SK-N-SH treated with all-trans-retinoic acid at 6 μM for 48 hours (cell line): ENCODE data around the gene TMEM87A.

Source experiments
- ATAC-seq: fragments of 200-7000 bp; cut with Tn5 transposase; 3 replicates; pipeline ENCODE4 v1.9.1; 2020; ENCODE audit warnings: mild to moderate bottlenecking, moderate library complexity
- ARNTL ChIP-seq: fragments of 450-650 bp; formaldehyde crosslinking; IDR thresholded peaks from 2 replicates; pipeline ENCODE4 v1.5.0; 2020; ENCODE audit warnings: low read depth, mild to moderate bottlenecking, moderate library complexity, borderline replicate concordance
- BACH2 ChIP-seq: fragments of 250-450 bp; sonication (Bioruptor Pico); IDR thresholded peaks from 2 replicates; pipeline ENCODE4 v1.9.0; 2021; ENCODE audit warnings: mild to moderate bottlenecking, borderline replicate concordance
- CSDC2 ChIP-seq: fragments of 250-450 bp; sonication (Bioruptor Pico); IDR thresholded peaks from 2 replicates; pipeline ENCODE4 v1.5.0; 2020; ENCODE audit warnings: mild to moderate bottlenecking, moderate library complexity
- ESRRG ChIP-seq: fragments of 250-450 bp; sonication (Bioruptor Pico); IDR thresholded peaks from 2 replicates; pipeline ENCODE4 v1.6.1; 2021; ENCODE audit warnings: mild to moderate bottlenecking
- GLIS3 ChIP-seq: fragments of 250-450 bp; sonication (Bioruptor Pico); IDR thresholded peaks from 2 replicates; pipeline ENCODE4 v1.5.0; 2020; ENCODE audit warnings: mild to moderate bottlenecking, moderate library complexity
- ISL1 ChIP-seq: fragments of 250-450 bp; sonication (Bioruptor Pico); IDR thresholded peaks from 2 replicates; pipeline ENCODE4 v2.1.2; 2022; ENCODE audit warnings: mild to moderate bottlenecking, moderate library complexity
- OSR1 ChIP-seq: fragments of 250-450 bp; sonication (Bioruptor Pico); IDR thresholded peaks from 2 replicates; pipeline ENCODE4 v1.8.0; 2022; ENCODE audit warnings: moderate library complexity, mild to moderate bottlenecking, inconsistent platforms
- PPARA ChIP-seq: fragments of 250-450 bp; sonication (Bioruptor Pico); IDR thresholded peaks from 2 replicates; pipeline ENCODE4 v1.5.0; 2020; ENCODE audit warnings: mild to moderate bottlenecking, borderline replicate concordance
- RARB ChIP-seq: fragments of 250-450 bp; sonication (Bioruptor Pico); IDR thresholded peaks from 2 replicates; pipeline ENCODE4 v1.8.0; 2021; ENCODE audit warnings: mild to moderate bottlenecking, moderate library complexity
- SNAI2 ChIP-seq: fragments of 250-450 bp; sonication (Bioruptor Pico); IDR thresholded peaks from 2 replicates; pipeline ENCODE4 v1.5.0; 2020; ENCODE audit warnings: mild to moderate bottlenecking, moderate library complexity
- TCF4 ChIP-seq: fragments of 250-450 bp; sonication (Bioruptor Pico); IDR thresholded peaks from 2 replicates; pipeline ENCODE4 v1.8.0; 2021; ENCODE audit warnings: mild to moderate bottlenecking, moderate library complexity, borderline replicate concordance
- TOX ChIP-seq: fragments of 250-450 bp; sonication (Bioruptor Pico); IDR thresholded peaks from 2 replicates; pipeline ENCODE4 v1.8.0; 2021; ENCODE audit warnings: mild to moderate bottlenecking, moderate library complexity, borderline replicate concordance
- ZC3H10 ChIP-seq: fragments of 250-450 bp; sonication (Bioruptor Pico); IDR thresholded peaks from 2 replicates; pipeline ENCODE4 v1.5.1; 2021; ENCODE audit warnings: mild to moderate bottlenecking, moderate library complexity
- ZFP3 ChIP-seq: fragments of 250-450 bp; sonication (Bioruptor Pico); IDR thresholded peaks from 2 replicates; pipeline ENCODE4 v1.5.0; 2020; ENCODE audit warnings: mild to moderate bottlenecking, moderate library complexity
- ZNF565 ChIP-seq: fragments of 450-650 bp; formaldehyde crosslinking; conservative IDR thresholded peaks from 2 replicates; pipeline ENCODE4 v1.5.0; 2020; ENCODE audit warnings: low read depth, mild to moderate bottlenecking, moderate library complexity
- ZNF70 ChIP-seq: fragments of 450-650 bp; formaldehyde crosslinking; IDR thresholded peaks from 2 replicates; pipeline ENCODE4 v1.5.0; 2020; ENCODE audit warnings: mild to moderate bottlenecking, moderate library complexity
- ZNF8 ChIP-seq: fragments of 450-650 bp; formaldehyde crosslinking; IDR thresholded peaks from 2 replicates; pipeline ENCODE4 v1.5.0; 2020; ENCODE audit warnings: mild to moderate bottlenecking, moderate library complexity
- TF ChIP-seq, protein P1 (sequence below): fragments of 250-450 bp; sonication (Bioruptor Pico); IDR thresholded peaks from 2 replicates; pipeline ENCODE4 v1.8.0; 2021; ENCODE audit warnings: low read depth, mild to moderate bottlenecking, moderate library complexity, borderline replicate concordance
- TF ChIP-seq, protein P2 (sequence below): fragments of 250-450 bp; sonication (Bioruptor Pico); IDR thresholded peaks from 2 replicates; pipeline ENCODE4 v1.5.0; 2020; ENCODE audit warnings: mild to moderate bottlenecking, moderate library complexity
- TF ChIP-seq, protein P3 (sequence below): fragments of 250-450 bp; sonication (Bioruptor Pico); IDR thresholded peaks from 2 replicates; pipeline ENCODE4 v1.5.1; 2021; ENCODE audit warnings: mild to moderate bottlenecking, moderate library complexity
- TF ChIP-seq, protein P4 (sequence below): fragments of 250-450 bp; sonication (Bioruptor Pico); IDR thresholded peaks from 2 replicates; pipeline ENCODE4 v1.8.0; 2020; ENCODE audit warnings: mild to moderate bottlenecking, moderate library complexity, borderline replicate concordance
- TF ChIP-seq, protein P5 (sequence below): fragments of 250-450 bp; sonication (Bioruptor Pico); IDR thresholded peaks from 2 replicates; pipeline ENCODE4 v1.5.1; 2020; ENCODE audit warnings: low read depth, mild to moderate bottlenecking, moderate library complexity

TMEM87A gene

DNA sequence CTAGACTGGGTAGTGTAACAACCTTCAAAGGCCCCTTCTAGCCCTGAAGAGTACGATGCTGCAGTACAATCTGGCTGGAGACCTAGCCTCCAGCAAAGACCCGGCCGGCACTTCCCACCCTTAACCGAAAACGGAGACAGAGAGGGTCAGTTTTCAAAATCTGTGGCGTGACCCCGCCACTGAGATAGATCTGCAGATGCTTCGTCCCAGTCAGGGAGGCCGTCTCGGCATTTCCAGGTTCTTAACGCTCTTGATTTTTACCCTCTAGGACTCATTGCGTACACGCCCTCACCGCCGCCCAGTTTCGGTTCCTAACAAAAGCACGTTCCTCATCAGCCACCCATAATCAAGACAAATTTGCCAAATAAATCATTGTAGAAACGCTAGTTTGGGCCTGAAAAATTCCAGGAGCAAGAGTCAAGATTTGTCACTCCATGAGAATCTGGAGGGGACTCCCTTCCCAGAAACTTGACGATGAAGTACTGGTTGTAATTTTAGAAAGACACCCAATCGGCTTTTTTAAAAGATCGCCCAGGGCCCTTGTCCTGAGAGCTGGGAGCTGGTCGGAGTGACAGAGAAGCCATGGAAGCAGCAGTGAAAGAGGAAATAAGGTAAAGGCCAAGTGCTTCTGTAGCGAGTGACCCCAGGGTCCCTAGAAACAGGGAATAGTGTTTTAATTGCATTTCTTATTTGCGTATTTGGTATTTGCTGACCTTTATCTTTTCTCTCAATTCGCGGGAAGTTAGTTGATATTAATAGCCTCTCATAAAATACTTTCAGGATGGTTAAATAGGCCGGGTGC is 868 bp upstream of the TMEM87A start:
- TF ChIP-seq, protein P1, sequence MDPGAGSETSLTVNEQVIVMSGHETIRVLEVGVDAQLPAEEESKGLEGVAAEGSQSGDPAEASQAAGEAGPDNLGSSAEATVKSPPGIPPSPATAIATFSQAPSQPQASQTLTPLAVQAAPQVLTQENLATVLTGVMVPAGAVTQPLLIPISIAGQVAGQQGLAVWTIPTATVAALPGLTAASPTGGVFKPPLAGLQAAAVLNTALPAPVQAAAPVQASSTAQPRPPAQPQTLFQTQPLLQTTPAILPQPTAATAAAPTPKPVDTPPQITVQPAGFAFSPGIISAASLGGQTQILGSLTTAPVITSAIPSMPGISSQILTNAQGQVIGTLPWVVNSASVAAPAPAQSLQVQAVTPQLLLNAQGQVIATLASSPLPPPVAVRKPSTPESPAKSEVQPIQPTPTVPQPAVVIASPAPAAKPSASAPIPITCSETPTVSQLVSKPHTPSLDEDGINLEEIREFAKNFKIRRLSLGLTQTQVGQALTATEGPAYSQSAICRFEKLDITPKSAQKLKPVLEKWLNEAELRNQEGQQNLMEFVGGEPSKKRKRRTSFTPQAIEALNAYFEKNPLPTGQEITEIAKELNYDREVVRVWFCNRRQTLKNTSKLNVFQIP (CRISPR knock-in tag) = no peak
- TF ChIP-seq ESRRG (no peak), GLIS3 (CRISPR knock-in tag) (no peak), TOX (no peak), TCF4 (no peak), PPARA (CRISPR knock-in tag) (no peak), ZNF565 (CRISPR knock-in tag) (no peak), ZC3H10 (no peak), ZNF8 (CRISPR knock-in tag) (no peak), ARNTL (CRISPR knock-in tag) (no peak), RARB (CRISPR knock-in tag) (no peak), ISL1 (CRISPR knock-in tag) (no peak), ZFP3 (CRISPR knock-in tag) (no peak; the same call in 1 of the 2 replicates), CSDC2 (CRISPR knock-in tag) (no peak), ZNF70 (no peak), SNAI2 (CRISPR knock-in tag) (no peak)
- TF ChIP-seq, protein P2, sequence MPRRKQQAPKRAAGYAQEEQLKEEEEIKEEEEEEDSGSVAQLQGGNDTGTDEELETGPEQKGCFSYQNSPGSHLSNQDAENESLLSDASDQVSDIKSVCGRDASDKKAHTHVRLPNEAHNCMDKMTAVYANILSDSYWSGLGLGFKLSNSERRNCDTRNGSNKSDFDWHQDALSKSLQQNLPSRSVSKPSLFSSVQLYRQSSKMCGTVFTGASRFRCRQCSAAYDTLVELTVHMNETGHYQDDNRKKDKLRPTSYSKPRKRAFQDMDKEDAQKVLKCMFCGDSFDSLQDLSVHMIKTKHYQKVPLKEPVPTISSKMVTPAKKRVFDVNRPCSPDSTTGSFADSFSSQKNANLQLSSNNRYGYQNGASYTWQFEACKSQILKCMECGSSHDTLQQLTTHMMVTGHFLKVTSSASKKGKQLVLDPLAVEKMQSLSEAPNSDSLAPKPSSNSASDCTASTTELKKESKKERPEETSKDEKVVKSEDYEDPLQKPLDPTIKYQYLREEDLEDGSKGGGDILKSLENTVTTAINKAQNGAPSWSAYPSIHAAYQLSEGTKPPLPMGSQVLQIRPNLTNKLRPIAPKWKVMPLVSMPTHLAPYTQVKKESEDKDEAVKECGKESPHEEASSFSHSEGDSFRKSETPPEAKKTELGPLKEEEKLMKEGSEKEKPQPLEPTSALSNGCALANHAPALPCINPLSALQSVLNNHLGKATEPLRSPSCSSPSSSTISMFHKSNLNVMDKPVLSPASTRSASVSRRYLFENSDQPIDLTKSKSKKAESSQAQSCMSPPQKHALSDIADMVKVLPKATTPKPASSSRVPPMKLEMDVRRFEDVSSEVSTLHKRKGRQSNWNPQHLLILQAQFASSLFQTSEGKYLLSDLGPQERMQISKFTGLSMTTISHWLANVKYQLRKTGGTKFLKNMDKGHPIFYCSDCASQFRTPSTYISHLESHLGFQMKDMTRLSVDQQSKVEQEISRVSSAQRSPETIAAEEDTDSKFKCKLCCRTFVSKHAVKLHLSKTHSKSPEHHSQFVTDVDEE (CRISPR knock-in tag) = no peak
- TF ChIP-seq, protein P3, sequence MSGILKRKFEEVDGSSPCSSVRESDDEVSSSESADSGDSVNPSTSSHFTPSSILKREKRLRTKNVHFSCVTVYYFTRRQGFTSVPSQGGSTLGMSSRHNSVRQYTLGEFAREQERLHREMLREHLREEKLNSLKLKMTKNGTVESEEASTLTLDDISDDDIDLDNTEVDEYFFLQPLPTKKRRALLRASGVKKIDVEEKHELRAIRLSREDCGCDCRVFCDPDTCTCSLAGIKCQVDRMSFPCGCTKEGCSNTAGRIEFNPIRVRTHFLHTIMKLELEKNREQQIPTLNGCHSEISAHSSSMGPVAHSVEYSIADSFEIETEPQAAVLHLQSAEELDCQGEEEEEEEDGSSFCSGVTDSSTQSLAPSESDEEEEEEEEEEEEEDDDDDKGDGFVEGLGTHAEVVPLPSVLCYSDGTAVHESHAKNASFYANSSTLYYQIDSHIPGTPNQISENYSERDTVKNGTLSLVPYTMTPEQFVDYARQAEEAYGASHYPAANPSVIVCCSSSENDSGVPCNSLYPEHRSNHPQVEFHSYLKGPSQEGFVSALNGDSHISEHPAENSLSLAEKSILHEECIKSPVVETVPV (CRISPR knock-in tag) = no peak
- TF ChIP-seq, protein P4, sequence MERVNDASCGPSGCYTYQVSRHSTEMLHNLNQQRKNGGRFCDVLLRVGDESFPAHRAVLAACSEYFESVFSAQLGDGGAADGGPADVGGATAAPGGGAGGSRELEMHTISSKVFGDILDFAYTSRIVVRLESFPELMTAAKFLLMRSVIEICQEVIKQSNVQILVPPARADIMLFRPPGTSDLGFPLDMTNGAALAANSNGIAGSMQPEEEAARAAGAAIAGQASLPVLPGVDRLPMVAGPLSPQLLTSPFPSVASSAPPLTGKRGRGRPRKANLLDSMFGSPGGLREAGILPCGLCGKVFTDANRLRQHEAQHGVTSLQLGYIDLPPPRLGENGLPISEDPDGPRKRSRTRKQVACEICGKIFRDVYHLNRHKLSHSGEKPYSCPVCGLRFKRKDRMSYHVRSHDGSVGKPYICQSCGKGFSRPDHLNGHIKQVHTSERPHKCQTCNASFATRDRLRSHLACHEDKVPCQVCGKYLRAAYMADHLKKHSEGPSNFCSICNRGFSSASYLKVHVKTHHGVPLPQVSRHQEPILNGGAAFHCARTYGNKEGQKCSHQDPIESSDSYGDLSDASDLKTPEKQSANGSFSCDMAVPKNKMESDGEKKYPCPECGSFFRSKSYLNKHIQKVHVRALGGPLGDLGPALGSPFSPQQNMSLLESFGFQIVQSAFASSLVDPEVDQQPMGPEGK (CRISPR knock-in tag) = no peak
- TF ChIP-seq, protein P5, sequence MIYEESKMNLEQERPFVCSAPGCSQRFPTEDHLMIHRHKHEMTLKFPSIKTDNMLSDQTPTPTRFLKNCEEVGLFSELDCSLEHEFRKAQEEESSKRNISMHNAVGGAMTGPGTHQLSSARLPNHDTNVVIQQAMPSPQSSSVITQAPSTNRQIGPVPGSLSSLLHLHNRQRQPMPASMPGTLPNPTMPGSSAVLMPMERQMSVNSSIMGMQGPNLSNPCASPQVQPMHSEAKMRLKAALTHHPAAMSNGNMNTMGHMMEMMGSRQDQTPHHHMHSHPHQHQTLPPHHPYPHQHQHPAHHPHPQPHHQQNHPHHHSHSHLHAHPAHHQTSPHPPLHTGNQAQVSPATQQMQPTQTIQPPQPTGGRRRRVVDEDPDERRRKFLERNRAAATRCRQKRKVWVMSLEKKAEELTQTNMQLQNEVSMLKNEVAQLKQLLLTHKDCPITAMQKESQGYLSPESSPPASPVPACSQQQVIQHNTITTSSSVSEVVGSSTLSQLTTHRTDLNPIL = no peak
- TF ChIP-seq, all 23 proteins: peak for 0
- peak; percentile 41 for ATAC-seq

DNA sequence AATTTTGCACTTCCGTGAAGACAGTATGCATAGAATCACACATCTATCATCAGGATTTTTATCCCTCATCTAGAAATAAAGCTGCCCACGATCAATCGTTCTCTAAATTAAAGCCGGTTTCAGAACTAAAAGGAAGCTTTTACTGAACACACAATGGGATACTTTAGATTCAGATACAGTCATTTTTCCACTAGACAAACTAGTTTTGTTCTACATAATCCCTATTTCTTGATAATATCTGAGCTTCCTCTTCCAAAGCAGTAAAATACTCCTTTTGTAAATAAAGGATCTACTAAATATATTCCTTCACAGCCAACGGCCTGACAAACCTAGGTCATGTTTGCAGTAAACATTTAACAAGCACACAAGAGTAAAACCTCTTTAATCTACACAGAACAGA is 2.2 kb downstream of the TMEM87A start:
- no peak for ATAC-seq
- TF ChIP-seq ARNTL (CRISPR knock-in tag) (no peak), ESRRG (no peak), GLIS3 (CRISPR knock-in tag) (no peak), ZFP3 (CRISPR knock-in tag) (no peak), SNAI2 (CRISPR knock-in tag) (no peak), ZNF70 (no peak), ISL1 (CRISPR knock-in tag) (no peak), ZNF8 (CRISPR knock-in tag) (no peak), PPARA (CRISPR knock-in tag) (no peak), ZC3H10 (no peak), OSR1 (CRISPR knock-in tag) (no peak), BACH2 (CRISPR knock-in tag) (no peak), RARB (CRISPR knock-in tag) (no peak), CSDC2 (CRISPR knock-in tag) (no peak)
- TF ChIP-seq, protein P1 (CRISPR knock-in tag) = no peak
- TF ChIP-seq, protein P2 (CRISPR knock-in tag) = no peak
- TF ChIP-seq, protein P4 (CRISPR knock-in tag) = no peak
